Measurements from ENCODE around the gene NTM. TPM values are rescaled to one million over a fixed set of nuclear protein-coding genes. Genes with fewer than 3 reads are reported as not detected.

The NTM gene
- total RNA-seq, 2 donors from 2014 or later: 1.7 to 3.6 TPM

GRCh38 chr11:132161403-132162078 is 791.1 kb downstream of the NTM start:
- H3K27me3 Mint-ChIP-seq (ENCODE audit: insufficient read depth): peaks cover 3% of the 10 kb centered on the region
- no peaks in the 10 kb centered on the region for H3K4me1 Mint-ChIP-seq
- 95 to 96% methylated on average over 19 to 26 of the region's 26 CpGs for WGBS, 2 experiments (ENCODE audit: insufficient coverage in 1 of 2, insufficient read length in 1 of 2)
- TF ChIP-seq CTCF (conservative IDR thresholded peaks at IDR 0.05): no peak
- no peaks in the 10 kb centered on the region for H3K9me3 ChIP-seq (ENCODE audit: control insufficient read depth, low read length)
- H3K4me3 Mint-ChIP-seq: no peak overlapping the region
- H3K27ac ChIP-seq (ENCODE audit: low read depth, low read length): no peak overlapping the region
- no peaks in the 10 kb centered on the region for H3K4me1 ChIP-seq (ENCODE audit: control insufficient read depth, insufficient read depth, low read length)
- DNase-seq: no peak
- no peaks in the 10 kb centered on the region for H3K9me3 Mint-ChIP-seq
- H3K36me3 Mint-ChIP-seq (ENCODE audit: low read depth): no peaks in the 10 kb centered on the region
- H3K4me3 ChIP-seq (ENCODE audit: low read length): no peak overlapping the region
- no peaks in the 10 kb centered on the region for H3K27me3 ChIP-seq (ENCODE audit: control insufficient read depth, insufficient read depth, low read length, poor library complexity, severe bottlenecking)
- no peak overlapping the region for H3K9ac ChIP-seq (ENCODE audit: extremely low read depth, low read length, poor library complexity, severe bottlenecking)
- no peak overlapping the region for H3K27ac Mint-ChIP-seq
- no peaks in the 10 kb centered on the region for H3K36me3 ChIP-seq (ENCODE audit: control insufficient read depth, insufficient read depth, low read length)

GRCh38 chr11:132168344-132168981 is 798.0 kb downstream of the NTM start:
- no peak for TF ChIP-seq CTCF (conservative IDR thresholded peaks at IDR 0.05)
- Histone ChIP-seq H3K4me1 (ENCODE audit: control insufficient read depth, insufficient read depth, low read length) (no peaks in the 10 kb centered on the region), H3K4me3 (ENCODE audit: low read length) (no peak overlapping the region), H3K9me3 (ENCODE audit: control insufficient read depth, low read length) (no peaks in the 10 kb centered on the region), H3K9ac (ENCODE audit: extremely low read depth, low read length, poor library complexity, severe bottlenecking) (no peak overlapping the region), H3K36me3 (ENCODE audit: control insufficient read depth, insufficient read depth, low read length) (no peaks in the 10 kb centered on the region), H3K27me3 (ENCODE audit: control insufficient read depth, insufficient read depth, low read length, poor library complexity, severe bottlenecking) (no peaks in the 10 kb centered on the region), H3K27ac (ENCODE audit: low read depth, low read length) (no peak overlapping the region)
- DNase-seq: no peak
- H3K36me3 Mint-ChIP-seq (ENCODE audit: low read depth): no peaks in the 10 kb centered on the region
- H3K9me3 Mint-ChIP-seq: no peaks in the 10 kb centered on the region
- H3K4me3 Mint-ChIP-seq: no peak overlapping the region
- no peaks in the 10 kb centered on the region for H3K27me3 Mint-ChIP-seq (ENCODE audit: insufficient read depth)
- H3K4me1 Mint-ChIP-seq: no peaks in the 10 kb centered on the region
- WGBS, 2 experiments (ENCODE audit: insufficient coverage in 1 of 2, insufficient read length in 1 of 2): 89 to 94% methylated on average over 3 of the region's 3 CpGs
- H3K27ac Mint-ChIP-seq: no peak overlapping the region

GRCh38 chr11:132171031-132171430 is 800.6 kb downstream of the NTM start:
- Histone ChIP-seq H3K4me3 (ENCODE audit: low read length) (no peak overlapping the region), H3K27me3 (ENCODE audit: control insufficient read depth, insufficient read depth, low read length, poor library complexity, severe bottlenecking) (no peaks in the 10 kb centered on the region), H3K36me3 (ENCODE audit: control insufficient read depth, insufficient read depth, low read length) (no peaks in the 10 kb centered on the region), H3K9ac (ENCODE audit: extremely low read depth, low read length, poor library complexity, severe bottlenecking) (no peak overlapping the region), H3K4me1 (ENCODE audit: control insufficient read depth, insufficient read depth, low read length) (no peaks in the 10 kb centered on the region), H3K27ac (ENCODE audit: low read depth, low read length) (no peak overlapping the region), H3K9me3 (ENCODE audit: control insufficient read depth, low read length) (no peaks in the 10 kb centered on the region)
- H3K9me3 Mint-ChIP-seq: no peaks in the 10 kb centered on the region
- no peak for TF ChIP-seq CTCF (conservative IDR thresholded peaks at IDR 0.05)
- H3K4me1 Mint-ChIP-seq: no peaks in the 10 kb centered on the region
- H3K36me3 Mint-ChIP-seq (ENCODE audit: low read depth): no peaks in the 10 kb centered on the region
- no peak overlapping the region for H3K27ac Mint-ChIP-seq
- peaks cover 3% of the 10 kb centered on the region for H3K27me3 Mint-ChIP-seq (ENCODE audit: insufficient read depth)
- no peak for DNase-seq
- H3K4me3 Mint-ChIP-seq: no peak overlapping the region
- 88 to 93% methylated on average over 5 to 6 of the region's 6 CpGs for WGBS, 2 experiments (ENCODE audit: insufficient coverage in 1 of 2, insufficient read length in 1 of 2)
